ENCODE measurements around the gene APOO. TPM values are rescaled to one million over a fixed set of nuclear protein-coding genes. Genes with fewer than 3 reads are reported as not detected.
A peak's percentile ranks its signal among the peaks of the same experiment; 100 is the strongest.

Gene APOO
- total and polyA plus RNA-seq, 7 experiments from 2014 or later, result 5.4 to 21.2 (median 13.9) TPM

GRCh38 chrX:23797371-23798128 lies 110.2 kb downstream of the APOO start:
- DNase-seq, result no peak
- H3K36me3 Mint-ChIP-seq, result no peaks in the 10 kb centered on the region

GRCh38 chrX:23795221-23795620 lies 112.5 kb downstream of the APOO start:
- H3K9me3 ChIP-seq (ENCODE audit: control insufficient read depth in 2 of 3, low read length in 3 of 3), result no peaks in the 10 kb centered on the region
- H3K27me3 Mint-ChIP-seq, result no peaks in the 10 kb centered on the region
- POLR2A ChIA-PET, result no interaction called here
- no peak for DNase-seq
- H3K9me3 Mint-ChIP-seq, result no peaks in the 10 kb centered on the region
- no peak overlapping the region for H3K4me3 ChIP-seq (ENCODE audit: low read length)
- H3K36me3 ChIP-seq (ENCODE audit: control insufficient read depth in 2 of 3, insufficient read depth in 3 of 3, low read length in 3 of 3), result no peaks in the 10 kb centered on the region
- no peak overlapping the region for H3K27ac Mint-ChIP-seq
- no peak for ATAC-seq
- no peak overlapping the region for H3K4me3 Mint-ChIP-seq
- CTCF ChIA-PET, result no interaction called here
- H3K27me3 ChIP-seq (ENCODE audit: control insufficient read depth in 2 of 2, insufficient read depth in 2 of 2, low read length in 2 of 2), result no peaks in the 10 kb centered on the region
- intact Hi-C loops (cut with micrococcal nuclease), result no loop called here
- no peak overlapping the region for H3K27ac ChIP-seq (ENCODE audit: low read depth, low read length)
- no peaks in the 10 kb centered on the region for H3K36me3 Mint-ChIP-seq
- no peaks in the 10 kb centered on the region for H3K4me1 ChIP-seq (ENCODE audit: control insufficient read depth in 2 of 2, insufficient read depth in 2 of 2, low read length in 2 of 2)
- no peaks in the 10 kb centered on the region for H3K4me1 Mint-ChIP-seq

More at GRCh38 chrX:23797371-23798128, 110.2 kb downstream of the APOO start:
- no peaks in the 10 kb centered on the region for H3K27me3 ChIP-seq (ENCODE audit: control insufficient read depth in 2 of 2, insufficient read depth in 2 of 2, low read length in 2 of 2)
- H3K9me3 Mint-ChIP-seq, result no peaks in the 10 kb centered on the region
- intact Hi-C loops (cut with micrococcal nuclease), result no loop called here
- H3K9me3 ChIP-seq (ENCODE audit: control insufficient read depth in 2 of 3, low read length in 3 of 3), result no peaks in the 10 kb centered on the region
- ATAC-seq, result no peak
- CTCF ChIA-PET, result no interaction called here
- no peak overlapping the region for H3K27ac ChIP-seq (ENCODE audit: low read depth, low read length)
- POLR2A ChIA-PET, result interaction anchor here (0.5 kb wide), 1 partner anchor 452 kb away, joined by 4 read pairs; no protein-coding TSS in a partner anchor
- no peak overlapping the region for H3K4me3 Mint-ChIP-seq
- peaks cover 0 to 4% (median 0%) of the 10 kb centered on the region in 7 donors for H3K4me1 Mint-ChIP-seq
- H3K4me3 ChIP-seq (ENCODE audit: low read length), result no peak overlapping the region
- no peaks in the 10 kb centered on the region for H3K27me3 Mint-ChIP-seq
- H3K36me3 ChIP-seq (ENCODE audit: control insufficient read depth in 2 of 3, insufficient read depth in 3 of 3, low read length in 3 of 3), result no peaks in the 10 kb centered on the region
- no peak overlapping the region for H3K27ac Mint-ChIP-seq
- no peaks in the 10 kb centered on the region for H3K4me1 ChIP-seq (ENCODE audit: control insufficient read depth in 2 of 2, insufficient read depth in 2 of 2, low read length in 2 of 2)

GRCh38 chrX:23792861-23793553 lies 114.7 kb downstream of the APOO start:
- Histone ChIP-seq H3K9me3 (ENCODE audit: control insufficient read depth in 2 of 3, low read length in 3 of 3) (no peaks in the 10 kb centered on the region), H3K4me1 (ENCODE audit: control insufficient read depth in 2 of 2, insufficient read depth in 2 of 2, low read length in 2 of 2) (no peaks in the 10 kb centered on the region), H3K4me3 (ENCODE audit: low read length) (no peak overlapping the region), H3K27me3 (ENCODE audit: control insufficient read depth in 2 of 2, insufficient read depth in 2 of 2, low read length in 2 of 2) (no peaks in the 10 kb centered on the region), H3K36me3 (ENCODE audit: control insufficient read depth in 2 of 3, insufficient read depth in 3 of 3, low read length in 3 of 3) (no peaks in the 10 kb centered on the region), H3K27ac (ENCODE audit: low read depth, low read length) (no peak overlapping the region)
- intact Hi-C loops (cut with micrococcal nuclease), result no loop called here
- Mint-ChIP-seq H3K27me3 (no peaks in the 10 kb centered on the region), H3K9me3 (no peaks in the 10 kb centered on the region), H3K4me3 (no peak overlapping the region), H3K27ac (no peak overlapping the region), H3K36me3 (no peaks in the 10 kb centered on the region), H3K4me1 (peaks cover 0 to 5% (median 0%) of the 10 kb centered on the region in 7 donors)
- DNase-seq (no peak), ATAC-seq (no peak)
- CTCF ChIA-PET, result no interaction called here
- POLR2A ChIA-PET, result no interaction called here

- Histone ChIP-seq H3K36me3 (ENCODE audit: control insufficient read depth in 2 of 3, insufficient read depth in 3 of 3, low read length in 3 of 3) (peaks cover 5 to 8% (median 5%) of the 10 kb centered on the region in 3 experiments), H3K9me3 (ENCODE audit: control insufficient read depth in 2 of 3, low read length in 3 of 3) (no peaks in the 10 kb centered on the region), H3K27me3 (ENCODE audit: control insufficient read depth in 2 of 2, insufficient read depth in 2 of 2, low read length in 2 of 2) (no peaks in the 10 kb centered on the region), H3K4me1 (ENCODE audit: control insufficient read depth in 2 of 2, insufficient read depth in 2 of 2, low read length in 2 of 2) (peaks cover 0 to under 1% of the 10 kb centered on the region in 2 donors), H3K4me3 (ENCODE audit: low read length) (no peak overlapping the region), H3K27ac (ENCODE audit: low read depth, low read length) (no peak overlapping the region)
- DNase-seq, result no peak
- intact Hi-C loops (cut with micrococcal nuclease), result no loop called here
- POLR2A ChIA-PET, result no interaction called here
- no peak overlapping the region for H3K4me3 Mint-ChIP-seq
- peaks cover 0 to 11% (median 8%) of the 10 kb centered on the region in 5 donors for H3K36me3 Mint-ChIP-seq
- H3K9me3 Mint-ChIP-seq, result peaks cover 0 to 2% (median 0%) of the 10 kb centered on the region in 11 donors
- H3K4me1 Mint-ChIP-seq, result peaks cover 5 to 12% (median 8%) of the 10 kb centered on the region in 7 donors
- CTCF ChIA-PET, result interaction anchor here (0.7 kb wide), 1 partner anchor 112 kb away, joined by 3 read pairs; no protein-coding TSS in a partner anchor
- peak overlapping the region in 1 of 9 donors; percentile 25 for H3K27ac Mint-ChIP-seq
- no peak for ATAC-seq
- no peaks in the 10 kb centered on the region for H3K27me3 Mint-ChIP-seq
These were observed 117.6 kb downstream of the APOO start for GRCh38 chrX:23790155-23790497.

- peaks cover 0 to 15% (median 13%) of the 10 kb centered on the region in 5 donors for H3K36me3 Mint-ChIP-seq
- ATAC-seq (no peak), DNase-seq (no peak)
- ChIA-PET POLR2A (no interaction called here), CTCF (interaction anchor here (0.6 to 0.7 kb wide), 2 partner anchors 8 to 112 kb away, joined by 3 to 5 read pairs; no protein-coding TSS in a partner anchor)
- Histone ChIP-seq H3K36me3 (ENCODE audit: control insufficient read depth in 2 of 3, insufficient read depth in 3 of 3, low read length in 3 of 3) (peaks cover 5 to 13% (median 5%) of the 10 kb centered on the region in 3 experiments), H3K27me3 (ENCODE audit: control insufficient read depth in 2 of 2, insufficient read depth in 2 of 2, low read length in 2 of 2) (no peaks in the 10 kb centered on the region), H3K4me1 (ENCODE audit: control insufficient read depth in 2 of 2, insufficient read depth in 2 of 2, low read length in 2 of 2) (peaks cover 4 to 6% of the 10 kb centered on the region in 2 donors), H3K9me3 (ENCODE audit: control insufficient read depth in 2 of 3, low read length in 3 of 3) (no peaks in the 10 kb centered on the region), H3K27ac (ENCODE audit: low read depth, low read length) (no peak overlapping the region), H3K4me3 (ENCODE audit: low read length) (no peak overlapping the region)
- peaks cover 0 to 2% (median 0%) of the 10 kb centered on the region in 11 donors for H3K9me3 Mint-ChIP-seq
- intact Hi-C loops (cut with micrococcal nuclease), result loop anchor here in 1 of 2 donors (10.0 kb wide), 2 partner anchors 1845 to 1955 kb away; partner anchors contain the start of genes MBTPS2 and SMS
- H3K27ac Mint-ChIP-seq, result no peak overlapping the region
- H3K27me3 Mint-ChIP-seq, result no peaks in the 10 kb centered on the region
- H3K4me1 Mint-ChIP-seq, result peaks cover 6 to 18% (median 12%) of the 10 kb centered on the region in 7 donors
- H3K4me3 Mint-ChIP-seq, result no peak overlapping the region
These were observed 118.2 kb downstream of the APOO start for GRCh38 chrX:23789386-23790154.

- Mint-ChIP-seq H3K4me1 (peaks cover 7 to 24% (median 17%) of the 10 kb centered on the region in 7 donors), H3K9me3 (peaks cover 0 to 2% (median 0%) of the 10 kb centered on the region in 11 donors), H3K27ac (no peak overlapping the region), H3K36me3 (peaks cover 3 to 22% (median 18%) of the 10 kb centered on the region in 5 donors), H3K4me3 (no peak overlapping the region), H3K27me3 (no peaks in the 10 kb centered on the region)
- intact Hi-C loops (cut with micrococcal nuclease), result loop anchor here in 1 of 2 donors (10.0 kb wide), 2 partner anchors 1844 to 1954 kb away; partner anchors contain the start of genes MBTPS2 and SMS
- Histone ChIP-seq H3K4me1 (ENCODE audit: control insufficient read depth in 2 of 2, insufficient read depth in 2 of 2, low read length in 2 of 2) (peaks cover 6 to 9% of the 10 kb centered on the region in 2 donors), H3K9me3 (ENCODE audit: control insufficient read depth in 2 of 3, low read length in 3 of 3) (no peaks in the 10 kb centered on the region), H3K36me3 (ENCODE audit: control insufficient read depth in 2 of 3, insufficient read depth in 3 of 3, low read length in 3 of 3) (peaks cover 5 to 15% (median 5%) of the 10 kb centered on the region in 3 experiments), H3K4me3 (ENCODE audit: low read length) (no peak overlapping the region), H3K27ac (ENCODE audit: low read depth, low read length) (no peak overlapping the region), H3K27me3 (ENCODE audit: control insufficient read depth in 2 of 2, insufficient read depth in 2 of 2, low read length in 2 of 2) (no peaks in the 10 kb centered on the region)
- ChIA-PET POLR2A (no interaction called here), CTCF (interaction anchor here (0.6 kb wide), 1 partner anchor 8 kb away, joined by 5 read pairs; no protein-coding TSS in a partner anchor)
- no peak for DNase-seq
- no peak for ATAC-seq
These were observed 118.8 kb downstream of the APOO start for GRCh38 chrX:23788946-23789345.
